B cell (primary cell): ENCODE measurements around the gene CCDC83.

Experiments
- EZH2 ChIP-seq: IDR thresholded peaks from 2 replicates; pipeline ENCODE4 v1.6.1; 2012; ENCODE audit warnings: borderline replicate concordance, low read depth, mild to moderate bottlenecking, moderate library complexity, low read length; ENCODE audit not compliant: insufficient read depth, poor library complexity, severe bottlenecking
- TF ChIP-seq, protein P1 (sequence below): fragments of 200-600 bp; IDR thresholded peaks from one replicate; pipeline ENCODE4 v1.8.0; 2022; ENCODE audit warnings: antibody characterized with exemption, mild to moderate bottlenecking

DNA sequence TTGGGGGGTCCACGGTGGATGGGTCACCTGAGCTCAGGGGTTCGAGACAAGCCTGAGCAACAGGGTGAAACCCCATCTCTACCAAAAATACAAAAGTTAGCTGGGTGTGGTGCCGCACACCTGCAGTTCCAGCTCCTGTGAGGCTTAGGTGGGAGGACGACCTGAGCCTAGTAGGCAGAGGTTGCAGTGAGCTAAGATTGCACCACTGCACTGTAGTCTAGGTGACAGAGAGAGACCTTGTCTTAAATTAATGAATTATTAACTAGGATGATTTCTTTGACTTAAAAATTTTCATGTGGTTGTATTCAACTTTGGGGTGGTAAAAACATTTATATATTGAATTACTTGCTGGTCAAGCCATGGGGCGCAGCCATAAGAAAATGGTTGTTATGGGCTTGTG, 33.9 kb downstream of the CCDC83 start:
- TF ChIP-seq, protein P1, sequence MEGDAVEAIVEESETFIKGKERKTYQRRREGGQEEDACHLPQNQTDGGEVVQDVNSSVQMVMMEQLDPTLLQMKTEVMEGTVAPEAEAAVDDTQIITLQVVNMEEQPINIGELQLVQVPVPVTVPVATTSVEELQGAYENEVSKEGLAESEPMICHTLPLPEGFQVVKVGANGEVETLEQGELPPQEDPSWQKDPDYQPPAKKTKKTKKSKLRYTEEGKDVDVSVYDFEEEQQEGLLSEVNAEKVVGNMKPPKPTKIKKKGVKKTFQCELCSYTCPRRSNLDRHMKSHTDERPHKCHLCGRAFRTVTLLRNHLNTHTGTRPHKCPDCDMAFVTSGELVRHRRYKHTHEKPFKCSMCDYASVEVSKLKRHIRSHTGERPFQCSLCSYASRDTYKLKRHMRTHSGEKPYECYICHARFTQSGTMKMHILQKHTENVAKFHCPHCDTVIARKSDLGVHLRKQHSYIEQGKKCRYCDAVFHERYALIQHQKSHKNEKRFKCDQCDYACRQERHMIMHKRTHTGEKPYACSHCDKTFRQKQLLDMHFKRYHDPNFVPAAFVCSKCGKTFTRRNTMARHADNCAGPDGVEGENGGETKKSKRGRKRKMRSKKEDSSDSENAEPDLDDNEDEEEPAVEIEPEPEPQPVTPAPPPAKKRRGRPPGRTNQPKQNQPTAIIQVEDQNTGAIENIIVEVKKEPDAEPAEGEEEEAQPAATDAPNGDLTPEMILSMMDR: no peak
- TF ChIP-seq EZH2: no peak
